NT2/D1 (cell line): ENCODE data around the gene PDZRN3.

Source experiments
- SUZ12 ChIP-seq: IDR thresholded peaks from 2 replicates; pipeline ENCODE4 v1.6.1; 2011; ENCODE audit not compliant: insufficient read length, insufficient read depth; ENCODE audit errors: extremely low read depth
- ZNF274 ChIP-seq: IDR thresholded peaks from 2 replicates; pipeline ENCODE4 v1.6.1; 2011; ENCODE audit warnings: mild to moderate bottlenecking, low read depth, low read length

- no peak for TF ChIP-seq SUZ12
- no peak for TF ChIP-seq ZNF274
Observed at GRCh38 chr3:73621388-73621787, 3.4 kb downstream of the PDZRN3 start.
